Measurements from ENCODE around the gene KRT33B. TPM values are rescaled to one million over a fixed set of nuclear protein-coding genes. Genes with fewer than 3 reads are reported as not detected.
"Not testable (repeated sequence)": the region's sequence is repeated elsewhere in the genome, so short reads cannot be mapped to it uniquely, and the experiment has no call there.

The KRT33B gene
- polyA plus RNA-seq (ENCODE audit: insufficient read length in 4 of 4): not detected

- DNase-seq (ENCODE audit: low read depth in 4 of 4, low spot score in 3 of 4): no peak
Observed at GRCh38 chr17:41369713-41370112, at the start of gene KRT33B. KRT33B (minus strand) TSS chr17:41369813; CDS start chr17:41369750, 63 bp downstream.

DNA sequence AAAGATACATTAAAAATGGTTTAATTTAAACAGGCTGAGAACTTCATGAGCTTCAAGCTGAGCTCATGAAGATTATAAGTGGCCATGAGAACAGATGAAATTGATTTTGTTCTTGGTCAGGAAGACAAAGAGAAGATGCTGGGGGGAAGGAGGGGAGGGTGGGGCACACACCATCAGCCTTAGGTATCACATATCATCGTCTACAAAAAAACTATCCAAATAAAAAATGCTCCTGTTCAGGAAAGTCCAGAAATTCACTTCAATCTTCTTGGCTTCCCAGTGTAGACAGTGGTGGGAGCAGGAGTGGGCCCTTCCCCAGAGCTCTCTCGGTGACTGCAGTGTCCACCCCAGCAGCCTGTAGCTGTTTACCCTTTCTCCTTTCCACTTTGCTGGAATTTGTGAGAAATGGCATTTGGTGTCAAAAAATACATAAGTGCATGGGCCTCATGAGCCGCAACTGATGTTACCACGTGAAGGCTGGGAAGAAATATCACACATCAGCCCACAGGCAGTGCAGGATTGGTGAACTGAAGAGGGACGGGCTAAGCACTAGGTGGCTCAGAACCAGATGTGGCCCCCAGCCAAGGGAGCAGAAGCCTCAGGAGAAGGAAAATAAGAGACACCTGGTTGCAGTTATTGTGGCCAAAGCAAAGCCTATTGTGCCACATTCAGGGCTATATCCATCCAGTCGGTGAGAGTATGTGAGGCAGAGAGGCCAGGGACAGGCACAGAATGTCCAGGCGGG is 48.7 kb upstream of the KRT33B start:
- DNase-seq (ENCODE audit: low read depth in 4 of 4, low spot score in 3 of 4): no peak

GRCh38 chr17:41417576-41418015 is 48.0 kb upstream of the KRT33B start:
- no peak for DNase-seq (ENCODE audit: low read depth in 4 of 4, low spot score in 3 of 4)

- DNase-seq (ENCODE audit: low read depth in 4 of 4, low spot score in 3 of 4): no peak
Observed at GRCh38 chr17:41417127-41417526, 47.5 kb upstream of the KRT33B start.

DNA sequence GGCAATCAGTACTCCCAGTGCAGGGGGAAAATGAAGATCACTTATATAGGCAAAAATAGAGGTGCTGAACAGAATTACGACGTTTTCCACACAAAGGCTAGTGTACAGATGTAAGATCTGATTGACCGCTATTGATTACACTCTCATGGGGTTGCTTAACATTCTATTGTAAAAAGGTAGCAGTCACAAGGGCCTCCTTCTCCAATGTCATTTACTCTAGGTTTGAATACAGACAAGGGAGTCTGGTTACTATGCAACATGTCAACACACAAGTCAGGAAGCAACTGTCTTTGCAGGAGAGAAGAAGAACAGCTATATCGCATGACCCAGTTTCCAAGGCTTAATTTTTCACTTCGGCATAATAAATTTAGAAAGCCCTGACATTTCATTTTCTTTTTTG is 46.9 kb upstream of the KRT33B start:
- no peak for DNase-seq (ENCODE audit: low read depth in 4 of 4, low spot score in 3 of 4)

- no peak for DNase-seq (ENCODE audit: low read depth in 4 of 4, low spot score in 3 of 4)
Observed at GRCh38 chr17:41415833-41416335, 46.3 kb upstream of the KRT33B start.

DNA sequence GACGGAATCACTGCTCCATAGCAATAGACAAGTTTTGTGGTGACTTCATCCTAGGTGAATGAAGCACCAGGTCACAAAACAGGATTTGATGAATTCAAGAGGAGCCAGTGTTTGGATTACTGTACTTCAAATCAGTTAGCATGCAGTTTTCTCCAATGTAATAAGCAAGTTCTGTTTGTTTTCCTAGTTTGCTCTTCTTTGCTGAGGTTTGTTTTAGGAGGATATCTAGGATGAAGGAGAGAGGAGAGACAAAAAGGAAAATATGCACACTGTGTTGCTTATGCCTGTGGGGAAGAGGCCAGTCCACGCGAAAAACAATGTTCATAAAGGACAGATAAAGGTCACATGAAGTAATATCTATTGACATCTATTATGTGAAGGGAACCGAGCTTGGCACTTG is 45.8 kb upstream of the KRT33B start:
- DNase-seq (ENCODE audit: low read depth in 4 of 4, low spot score in 3 of 4): no peak

- no peak for DNase-seq (ENCODE audit: low read depth in 4 of 4, low spot score in 3 of 4)
Observed at GRCh38 chr17:41413982-41414381, 44.4 kb upstream of the KRT33B start.

- DNase-seq (ENCODE audit: low read depth in 4 of 4, low spot score in 3 of 4): no peak
Observed at GRCh38 chr17:41413353-41413957, 43.8 kb upstream of the KRT33B start.

DNA sequence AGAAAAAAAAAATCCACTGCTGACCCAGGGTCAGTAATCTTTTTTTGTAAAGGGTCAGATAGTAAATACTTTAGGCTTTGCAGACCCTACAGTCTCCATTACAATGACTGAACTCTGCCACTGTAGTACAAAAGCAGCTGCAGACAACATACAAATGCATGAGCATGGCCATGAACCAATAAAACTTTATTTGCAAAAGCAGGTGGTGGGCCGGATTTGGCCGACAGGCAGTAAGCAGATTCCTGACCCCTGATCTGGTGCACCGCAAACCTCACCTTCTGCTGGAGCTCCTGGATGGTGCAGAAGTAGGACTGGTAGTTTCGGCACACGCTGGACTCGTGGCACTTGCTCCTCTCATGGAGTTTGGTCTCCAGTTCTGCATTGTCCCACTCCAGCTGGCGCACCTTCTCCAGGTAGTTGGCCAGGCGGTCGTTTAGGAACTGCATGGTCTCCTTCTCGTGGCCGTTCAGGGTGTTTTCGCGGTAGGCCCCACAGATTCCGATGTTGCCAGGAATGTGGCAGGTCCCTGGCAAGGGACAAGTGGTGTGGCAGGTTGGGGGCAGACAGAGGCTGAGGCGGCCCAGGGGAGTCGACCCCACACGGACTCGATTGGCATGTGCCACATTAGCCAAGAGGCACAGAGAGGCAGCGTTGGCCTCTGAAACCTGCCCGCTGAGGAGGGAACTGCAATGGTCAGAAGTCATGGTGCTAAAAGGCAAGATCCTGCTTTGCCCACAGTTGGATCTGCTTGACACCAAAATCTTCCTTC is 41.6 kb upstream of the KRT33B start:
- no peak for DNase-seq (ENCODE audit: low read depth in 4 of 4, low spot score in 3 of 4)

- no peak for DNase-seq (ENCODE audit: low read depth in 4 of 4, low spot score in 3 of 4)
Observed at GRCh38 chr17:41407226-41407625, 37.6 kb upstream of the KRT33B start.

GRCh38 chr17:41406205-41406604 is 36.6 kb upstream of the KRT33B start:
- DNase-seq (ENCODE audit: low read depth in 4 of 4, low spot score in 3 of 4): no peak

DNA sequence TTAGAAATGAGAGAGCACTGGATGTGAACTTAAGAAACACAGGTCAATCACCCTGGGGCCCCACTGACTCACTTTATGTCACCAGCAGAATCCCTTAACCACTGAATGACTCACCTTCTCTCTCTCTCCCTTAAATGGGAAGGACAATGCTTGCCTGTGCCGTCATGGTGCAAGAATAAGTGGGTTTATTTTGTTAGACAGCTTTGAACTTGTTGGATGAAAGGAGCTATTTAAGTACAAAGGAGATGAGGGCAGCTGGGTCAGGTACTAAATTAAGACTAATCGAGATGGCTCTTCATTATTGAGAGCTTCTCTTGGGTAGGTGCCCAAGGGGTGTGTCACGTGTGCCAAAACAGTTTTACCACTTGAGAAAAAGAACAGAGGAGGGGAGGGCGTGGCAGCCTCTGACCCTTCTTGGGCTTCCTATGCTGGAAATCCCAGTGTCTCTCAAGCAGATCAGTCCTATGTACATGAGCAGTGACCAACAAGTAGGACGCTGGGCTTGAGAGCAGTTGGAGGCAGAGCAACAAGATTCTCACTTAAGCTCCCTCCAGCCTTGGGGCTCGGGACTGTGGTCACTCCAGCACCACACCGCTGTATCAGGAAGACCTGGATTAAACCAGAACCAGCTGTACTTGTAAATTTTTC is 34.5 kb upstream of the KRT33B start:
- DNase-seq (ENCODE audit: low read depth in 4 of 4, low spot score in 3 of 4): no peak

DNA sequence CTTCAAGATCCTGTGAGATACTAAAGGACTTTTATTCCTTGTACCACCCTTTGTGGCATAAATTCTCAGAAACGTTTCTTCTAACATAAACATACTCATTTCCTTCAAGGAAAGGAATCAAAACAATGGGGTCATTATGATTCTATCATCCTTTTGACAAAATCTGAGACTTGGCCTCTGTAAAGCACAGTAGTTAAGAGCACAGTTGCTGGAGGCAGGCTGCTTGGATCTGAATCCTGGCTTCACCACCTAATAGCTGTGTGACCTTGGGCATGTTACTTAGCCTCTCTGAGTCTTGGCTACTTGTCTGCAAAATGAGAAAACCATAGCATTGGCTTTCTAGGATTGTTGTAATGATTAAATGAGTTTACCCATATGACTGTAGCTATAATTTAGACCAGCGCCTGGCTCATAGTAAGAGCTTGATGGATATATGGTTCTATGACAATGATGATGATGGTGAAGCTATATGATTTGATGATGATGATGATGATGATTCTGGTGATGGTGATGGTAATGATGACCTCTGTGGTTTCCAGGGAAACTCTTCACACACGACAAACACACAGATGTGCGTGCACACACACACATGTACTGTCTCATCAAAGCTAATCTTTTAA is 33.9 kb upstream of the KRT33B start:
- DNase-seq (ENCODE audit: low read depth in 4 of 4, low spot score in 3 of 4): no peak

GRCh38 chr17:41402161-41402560 is 32.5 kb upstream of the KRT33B start:
- no peak for DNase-seq (ENCODE audit: low read depth in 4 of 4, low spot score in 3 of 4)

GRCh38 chr17:41396996-41397660 is 27.5 kb upstream of the KRT33B start, which contains the start of gene KRT31:
KRT31 (minus strand) TSS chr17:41397608; CDS start chr17:41397539, 69 bp downstream.
- DNase-seq (ENCODE audit: low read depth in 4 of 4, low spot score in 3 of 4): no peak

DNA sequence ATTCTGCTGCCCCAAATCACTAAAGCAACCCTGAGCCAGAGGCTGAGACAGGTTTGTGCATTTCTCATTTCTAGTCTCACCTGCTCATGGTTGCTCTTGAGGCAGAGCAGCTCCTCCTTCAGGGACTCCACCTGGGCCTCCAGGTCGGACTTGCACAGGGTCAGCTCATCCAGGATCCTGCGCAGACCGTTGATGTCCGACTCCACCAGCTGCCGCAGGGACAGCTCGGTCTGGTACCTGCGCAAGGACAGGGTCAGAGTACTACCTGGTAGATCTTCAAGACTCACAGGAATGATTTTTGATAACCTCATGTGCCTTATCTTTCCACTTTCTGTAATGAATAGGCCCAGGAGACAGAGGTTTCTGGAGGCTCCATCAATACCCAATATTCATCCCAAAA is 26.7 kb upstream of the KRT33B start:
- DNase-seq (ENCODE audit: low read depth in 4 of 4, low spot score in 3 of 4): no peak

DNA sequence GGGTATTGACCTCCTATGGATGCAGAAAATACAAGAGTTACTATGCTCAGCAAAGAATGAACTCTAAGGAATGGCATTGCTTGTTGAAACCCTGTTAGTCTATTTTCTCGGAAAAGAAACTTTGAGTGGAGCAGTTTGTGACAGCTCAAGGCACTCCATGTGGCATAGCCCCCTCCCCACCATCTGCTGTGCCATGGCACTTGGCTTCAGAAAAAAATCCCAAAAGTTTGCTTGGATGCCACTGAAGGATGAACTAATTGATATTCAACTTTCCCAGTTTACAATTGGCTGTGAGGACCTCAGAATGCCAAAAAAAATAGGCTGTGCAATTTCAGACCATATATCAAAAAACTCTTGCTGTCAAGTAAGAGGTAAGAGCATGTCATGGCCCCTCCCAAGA is 26.0 kb upstream of the KRT33B start:
- DNase-seq (ENCODE audit: low read depth in 4 of 4, low spot score in 3 of 4): no peak

GRCh38 chr17:41395044-41395443 is 25.4 kb upstream of the KRT33B start:
- not testable (repeated sequence) for DNase-seq (ENCODE audit: low read depth in 4 of 4, low spot score in 3 of 4)
